ENCODE measurements around the gene ATP8A2. TPM values are rescaled to one million over a fixed set of nuclear protein-coding genes. Genes with fewer than 3 reads are reported as not detected.

ATP8A2 gene
- total RNA-seq, 1 donor from 2014 or later = 1.7 TPM

DNA sequence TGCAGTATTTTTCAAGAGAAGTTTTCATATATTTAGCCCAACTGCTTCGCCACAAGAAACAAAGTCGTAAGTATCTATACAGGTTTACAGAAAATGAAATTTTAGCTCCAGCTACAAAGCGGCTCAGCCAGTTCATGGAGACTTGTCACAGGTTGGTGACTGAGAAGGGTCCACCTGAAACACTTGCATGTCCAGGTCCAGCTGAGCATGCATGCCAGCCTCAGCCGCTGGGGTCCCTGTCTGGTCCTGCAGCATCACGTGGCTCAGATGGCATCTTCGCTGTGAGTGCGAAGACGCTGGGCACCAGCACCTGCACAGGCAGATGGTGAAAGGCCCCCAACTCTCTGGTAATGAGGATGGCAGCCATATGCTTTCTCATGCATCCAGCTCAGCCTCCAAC lies 616.2 kb downstream of the ATP8A2 start:
- no peaks in the 10 kb centered on the region for H3K27me3 ChIP-seq (ENCODE audit: low read depth)
- ATAC-seq (no peak), DNase-seq (no peak)
- H3K9me3 ChIP-seq = no peaks in the 10 kb centered on the region
- no peaks in the 10 kb centered on the region for H3K4me1 ChIP-seq
- intact Hi-C loops (cut with DNase I) = no loop called here
- no peak overlapping the region for H3K27ac ChIP-seq
- TF ChIP-seq CTCF (IDR thresholded peaks at IDR 0.05) = no peak
- no peaks in the 10 kb centered on the region for H3K36me3 ChIP-seq
- no peak overlapping the region for H3K4me3 ChIP-seq

GRCh38 chr13:25988661-25989060 lies 616.9 kb downstream of the ATP8A2 start:
- DNase-seq = no peak
- H3K27ac ChIP-seq = no peak overlapping the region
- no peaks in the 10 kb centered on the region for H3K27me3 ChIP-seq (ENCODE audit: low read depth)
- H3K4me3 ChIP-seq = no peak overlapping the region
- ATAC-seq = no peak
- intact Hi-C loops (cut with DNase I) = no loop called here
- TF ChIP-seq CTCF (IDR thresholded peaks at IDR 0.05) = no peak
- H3K4me1 ChIP-seq = no peaks in the 10 kb centered on the region
- no peaks in the 10 kb centered on the region for H3K36me3 ChIP-seq
- H3K9me3 ChIP-seq = no peaks in the 10 kb centered on the region

DNA sequence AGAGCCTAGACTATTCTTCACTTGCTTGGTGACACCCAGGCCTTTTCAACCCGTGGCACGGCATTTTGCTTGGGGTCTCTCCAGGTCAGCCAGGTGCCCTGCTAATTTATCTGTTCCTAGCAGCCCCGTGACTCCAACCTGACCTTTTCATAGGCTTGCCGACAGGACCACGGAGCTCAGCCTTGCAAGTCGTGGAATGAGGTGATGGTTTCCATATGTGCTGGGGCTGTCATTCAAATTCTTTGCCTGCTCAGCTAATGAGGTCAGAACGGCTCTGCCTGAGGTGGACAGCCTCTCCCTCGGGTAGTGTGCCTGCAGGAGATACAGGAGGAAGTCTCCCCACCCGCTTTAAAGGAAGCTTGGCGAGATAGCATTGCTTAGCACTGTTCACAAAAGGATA lies 619.0 kb downstream of the ATP8A2 start:
- DNase-seq (no peak), ATAC-seq (no peak)
- Histone ChIP-seq H3K9me3 (peaks cover 1% of the 10 kb centered on the region), H3K4me3 (no peak overlapping the region), H3K27ac (no peak overlapping the region), H3K4me1 (no peaks in the 10 kb centered on the region), H3K27me3 (ENCODE audit: low read depth) (no peaks in the 10 kb centered on the region), H3K36me3 (no peaks in the 10 kb centered on the region)
- intact Hi-C loops (cut with DNase I) = no loop called here
- no peak for TF ChIP-seq CTCF (IDR thresholded peaks at IDR 0.05)

DNA sequence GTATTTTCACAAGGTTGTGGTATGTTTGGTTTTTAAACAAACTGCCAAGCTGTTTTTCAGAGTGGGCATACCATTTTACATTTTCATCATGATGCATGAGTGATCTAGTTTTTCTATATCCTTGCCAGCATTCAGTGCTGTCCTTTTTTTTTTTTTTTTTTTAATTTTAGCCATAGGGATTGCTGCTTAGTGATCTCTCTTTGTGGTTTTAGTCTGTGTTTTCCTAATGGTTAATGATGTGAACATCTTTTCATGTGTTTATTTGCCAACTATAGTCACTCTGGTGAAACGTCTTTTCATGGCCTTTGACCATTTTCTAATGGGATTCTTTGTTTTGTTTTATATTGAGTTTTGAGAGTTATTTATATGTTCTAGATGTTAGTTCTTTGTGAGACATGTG lies 620.3 kb downstream of the ATP8A2 start:
- intact Hi-C loops (cut with DNase I) = no loop called here
- H3K4me3 ChIP-seq = no peak overlapping the region
- TF ChIP-seq CTCF (IDR thresholded peaks at IDR 0.05) = no peak
- DNase-seq (no peak), ATAC-seq (no peak)
- H3K27ac ChIP-seq = no peak overlapping the region
- no peaks in the 10 kb centered on the region for H3K4me1 ChIP-seq
- peaks cover 4% of the 10 kb centered on the region for H3K9me3 ChIP-seq
- no peaks in the 10 kb centered on the region for H3K36me3 ChIP-seq
- no peaks in the 10 kb centered on the region for H3K27me3 ChIP-seq (ENCODE audit: low read depth)

- H3K36me3 ChIP-seq = no peaks in the 10 kb centered on the region
- TF ChIP-seq CTCF (IDR thresholded peaks at IDR 0.05) = no peak
- peaks cover 8% of the 10 kb centered on the region for H3K27me3 ChIP-seq (ENCODE audit: low read depth)
- H3K27ac ChIP-seq = no peak overlapping the region
- H3K4me3 ChIP-seq = no peak overlapping the region
- intact Hi-C loops (cut with DNase I) = no loop called here
- DNase-seq = no peak
- H3K4me1 ChIP-seq = no peaks in the 10 kb centered on the region
- ATAC-seq = no peak
- no peaks in the 10 kb centered on the region for H3K9me3 ChIP-seq
These were observed 635.7 kb downstream of the ATP8A2 start for GRCh38 chr13:26007261-26008125.

Measured in lower lobe of right lung (tissue), 2 donors.